Measurements from ENCODE around the gene GZMM. TPM values are rescaled to one million over a fixed set of nuclear protein-coding genes. Genes with fewer than 3 reads are reported as not detected.

Gene GZMM
- total RNA-seq: not detected
- long read RNA-seq: 0 reads

GRCh38 chr19:543910-544608, at the start of gene GZMM:
TSS of gene GZMM (plus strand) at chr19:544053. CDS start at chr19:544072, 19 bp downstream.
- intact Hi-C loops (cut with DNase I): no loop called here
- peak; percentile 62 for DNase-seq (ENCODE audit: missing footprints)
- peak; percentile 22 for ATAC-seq

- no peak for ATAC-seq
- DNase-seq (ENCODE audit: missing footprints): no peak
- intact Hi-C loops (cut with DNase I): no loop called here
These were observed 49.4 kb upstream of the GZMM start for GRCh38 chr19:494171-495080.

GRCh38 chr19:495081-495401, 48.8 kb upstream of the GZMM start:
- no peak for ATAC-seq
- intact Hi-C loops (cut with DNase I): no loop called here
- no peak for DNase-seq (ENCODE audit: missing footprints)

GRCh38 chr19:495402-496111, 48.3 kb upstream of the GZMM start:
- DNase-seq (ENCODE audit: missing footprints): peak; percentile 69
- no peak for ATAC-seq

GRCh38 chr19:496112-496665, 47.7 kb upstream of the GZMM start, which contains the start of gene MADCAM1:
TSS of gene MADCAM1 (plus strand) at chr19:496486. CDS start at chr19:496500, 14 bp downstream.
- ATAC-seq: no peak
- no peak for DNase-seq (ENCODE audit: missing footprints)
- intact Hi-C loops (cut with DNase I): no loop called here

More at GRCh38 chr19:495402-496111, 48.3 kb upstream of the GZMM start:
- intact Hi-C loops (cut with DNase I): no loop called here

- no peak for DNase-seq (ENCODE audit: missing footprints)
- no peak for ATAC-seq
- intact Hi-C loops (cut with DNase I): no loop called here
These were observed 46.9 kb upstream of the GZMM start for GRCh38 chr19:496986-497385.

- intact Hi-C loops (cut with DNase I): no loop called here
- no peak for DNase-seq (ENCODE audit: missing footprints)
- no peak for ATAC-seq
These were observed 46.4 kb upstream of the GZMM start for GRCh38 chr19:497491-497868.

- DNase-seq (ENCODE audit: missing footprints): peak; percentile 46
- intact Hi-C loops (cut with DNase I): no loop called here
These were observed 45.9 kb upstream of the GZMM start for GRCh38 chr19:497869-498510.

GRCh38 chr19:498511-498891, 45.4 kb upstream of the GZMM start:
- no peak for ATAC-seq
- DNase-seq (ENCODE audit: missing footprints): no peak
- intact Hi-C loops (cut with DNase I): no loop called here

More at GRCh38 chr19:497869-498510, 45.9 kb upstream of the GZMM start:
- no peak for ATAC-seq

- no peak for DNase-seq (ENCODE audit: missing footprints)
- no peak for ATAC-seq
- intact Hi-C loops (cut with DNase I): no loop called here
These were observed 44.8 kb upstream of the GZMM start for GRCh38 chr19:498977-499623.

- no peak for DNase-seq (ENCODE audit: missing footprints)
- no peak for ATAC-seq
- intact Hi-C loops (cut with DNase I): no loop called here
These were observed 42.2 kb upstream of the GZMM start for GRCh38 chr19:501646-502045.

- intact Hi-C loops (cut with DNase I): no loop called here
- peak; percentile 60 for DNase-seq (ENCODE audit: missing footprints)
- ATAC-seq: no peak
These were observed 39.2 kb upstream of the GZMM start for GRCh38 chr19:504616-505015.

- intact Hi-C loops (cut with DNase I): loop anchor here (1.0 to 2.0 kb wide), 3 partner anchors 17 to 66 kb away; partner anchors contain the start of gene BSG
- DNase-seq (ENCODE audit: missing footprints): peak; percentile 99
- ATAC-seq: peak; percentile 94
These were observed 37.2 kb upstream of the GZMM start for GRCh38 chr19:506404-507285.

- ATAC-seq (peak; percentile 93), DNase-seq (ENCODE audit: missing footprints) (peak; percentile 96)
- intact Hi-C loops (cut with DNase I): loop anchor here (2.0 kb wide), 2 partner anchors 25 to 65 kb away; partner anchors contain the start of gene BSG
These were observed 36.3 kb upstream of the GZMM start, which contains the start of gene TPGS1 for GRCh38 chr19:507286-508203. TSS of gene TPGS1 (plus strand) at chr19:507497. CDS start at chr19:507507, 10 bp downstream.

- intact Hi-C loops (cut with DNase I): no loop called here
- ATAC-seq: no peak
- DNase-seq (ENCODE audit: missing footprints): no peak
These were observed 35.4 kb upstream of the GZMM start for GRCh38 chr19:508204-509150.

Data from Right ventricle myocardium inferior (tissue), 1 donor.